Smooth muscle cell (in vitro differentiated cells): ENCODE results near the gene F10. TPM values are rescaled to one million over a fixed set of nuclear protein-coding genes. Genes with fewer than 3 reads are reported as not detected.

Source experiments
- DNase-seq: peaks from one replicate; lab custom pipeline; 2025; ENCODE audit not compliant: unreplicated experiment; lab: John Stamatoyannopoulos, UW
- H2AFZ ChIP-seq: fragments of 200-600 bp; sonication (generic); 2 replicates; pipeline ENCODE4 v1.6.0; 2016; ENCODE audit warnings: antibody characterized with exemption, low read depth, mild to moderate bottlenecking
- H3F3A ChIP-seq: fragments of 200-600 bp; sonication (generic); 2 replicates; pipeline ENCODE4 v1.6.0; 2017; ENCODE audit warnings: antibody characterized with exemption, low read depth
- H3K27ac ChIP-seq: fragments of 200-600 bp; sonication (generic); 2 replicates; pipeline ENCODE4 v1.5.1; 2016; ENCODE audit warnings: low read depth, mild to moderate bottlenecking
- H3K27me3 ChIP-seq: fragments of 200-600 bp; sonication (generic); 2 replicates; pipeline ENCODE4 v1.6.1; 2016; ENCODE audit warnings: low read depth, mild to moderate bottlenecking
- H3K36me3 ChIP-seq: fragments of 200-600 bp; sonication (generic); 2 replicates; pipeline ENCODE4 v1.5.1; 2016; ENCODE audit warnings: low read depth
- H3K4me1 ChIP-seq: fragments of 200-600 bp; sonication (generic); 2 replicates; pipeline ENCODE4 v1.5.1; 2016; ENCODE audit warnings: low read depth
- H3K4me2 ChIP-seq: fragments of 200-600 bp; sonication (generic); 2 replicates; pipeline ENCODE4 v1.6.0; 2016; ENCODE audit warnings: mild to moderate bottlenecking
- H3K4me3 ChIP-seq: fragments of 200-600 bp; sonication (generic); 2 replicates; pipeline ENCODE4 v1.5.1; 2016; ENCODE audit warnings: mild to moderate bottlenecking
- H3K79me2 ChIP-seq: fragments of 200-600 bp; sonication (generic); 2 replicates; pipeline ENCODE4 v1.6.0; 2016; ENCODE audit warnings: low read depth, mild to moderate bottlenecking
- H3K9ac ChIP-seq: fragments of 200-600 bp; sonication (generic); 2 replicates; pipeline ENCODE4 v1.6.0; 2016; ENCODE audit warnings: low read depth
- H3K9me3 ChIP-seq: fragments of 200-600 bp; sonication (generic); replicated peaks from 2 replicates; pipeline ENCODE4 v1.5.1; 2016; ENCODE audit warnings: low read depth
- H4K20me1 ChIP-seq: fragments of 200-600 bp; sonication (generic); 2 replicates; pipeline ENCODE4 v1.6.0; 2016; ENCODE audit warnings: low read depth
- whole genome bisulfite sequencing: methylation state at CpG from one replicate; pipeline ENCODE4 v1.1.7; 2016; ENCODE audit warnings: low lambda C conversion rate; 5-methylcytosine and 5-hydroxymethylcytosine counted together
- polyA plus RNA-seq: library from polyadenylated mRNA; unstranded; fragments of >200 nt; fragmentation: Nextera tagmentation; extraction: Ambion mirVana; gene quantifications from 2 replicates; pipeline ENCODE4 v1.2.1, GENCODE V29; 2016
- total RNA-seq: library from RNA; depleted of rRNA; stranded (reverse); fragments of >200 nt; gene quantifications from 2 replicates; pipeline ENCODE4 v1.2.3, GENCODE V29; 2014
- TF ChIP-seq, protein P1 (sequence below): fragments of 200-600 bp; sonication (generic); IDR thresholded peaks from 2 replicates; pipeline ENCODE4 v1.5.1; 2017; ENCODE audit warnings: borderline replicate concordance, mild to moderate bottlenecking, antibody characterized with exemption; ENCODE audit not compliant: insufficient read depth, poor library complexity, severe bottlenecking

Gene F10
- total and polyA plus RNA-seq, 2 experiments from 2014 or later = 17.1 to 43.7 TPM

DNA sequence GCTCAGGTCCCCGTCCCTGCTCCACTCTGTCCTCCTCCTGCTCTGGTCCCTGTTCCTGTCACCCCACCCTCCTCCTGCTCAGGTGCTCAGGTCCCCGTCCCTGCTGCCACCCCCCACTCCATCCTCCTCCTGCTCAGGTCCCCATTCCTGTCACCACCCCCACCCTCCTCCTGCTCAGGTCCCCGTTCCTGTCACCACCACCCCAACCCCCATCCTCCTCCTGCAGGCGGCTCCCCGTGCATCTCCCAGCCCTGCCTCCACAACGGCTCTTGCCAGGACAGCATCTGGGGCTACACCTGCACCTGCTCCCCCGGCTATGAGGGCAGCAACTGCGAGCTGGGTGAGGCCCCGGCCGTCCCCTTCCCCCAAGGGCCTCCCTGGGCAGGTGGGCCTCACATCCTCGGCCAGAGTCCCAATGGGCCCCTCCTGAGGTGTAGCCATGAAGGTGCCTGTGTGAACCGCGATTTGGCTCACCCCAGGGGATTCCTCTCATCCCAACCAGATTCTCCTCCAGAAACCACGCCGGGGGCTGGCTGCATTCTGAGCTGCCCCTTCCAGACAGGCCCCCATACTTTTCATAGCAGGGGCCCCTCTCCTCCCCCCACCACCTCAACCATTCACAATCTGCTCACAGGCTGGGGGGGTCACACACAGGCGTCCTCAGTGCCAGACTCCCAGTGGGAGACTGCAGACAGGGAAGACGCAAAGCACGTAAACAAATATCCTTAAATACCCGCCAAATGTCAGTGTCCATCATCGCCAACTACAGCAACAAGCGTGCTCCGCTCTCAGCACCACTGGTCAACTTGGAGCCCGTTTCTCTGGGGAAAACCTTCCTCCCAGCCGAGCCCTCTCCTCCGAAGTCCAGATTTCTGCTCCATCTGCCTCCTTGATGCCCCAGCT lies 40.4 kb downstream of the F10 start:
- no peak overlapping the region for H2AFZ ChIP-seq
- TF ChIP-seq, protein P1, sequence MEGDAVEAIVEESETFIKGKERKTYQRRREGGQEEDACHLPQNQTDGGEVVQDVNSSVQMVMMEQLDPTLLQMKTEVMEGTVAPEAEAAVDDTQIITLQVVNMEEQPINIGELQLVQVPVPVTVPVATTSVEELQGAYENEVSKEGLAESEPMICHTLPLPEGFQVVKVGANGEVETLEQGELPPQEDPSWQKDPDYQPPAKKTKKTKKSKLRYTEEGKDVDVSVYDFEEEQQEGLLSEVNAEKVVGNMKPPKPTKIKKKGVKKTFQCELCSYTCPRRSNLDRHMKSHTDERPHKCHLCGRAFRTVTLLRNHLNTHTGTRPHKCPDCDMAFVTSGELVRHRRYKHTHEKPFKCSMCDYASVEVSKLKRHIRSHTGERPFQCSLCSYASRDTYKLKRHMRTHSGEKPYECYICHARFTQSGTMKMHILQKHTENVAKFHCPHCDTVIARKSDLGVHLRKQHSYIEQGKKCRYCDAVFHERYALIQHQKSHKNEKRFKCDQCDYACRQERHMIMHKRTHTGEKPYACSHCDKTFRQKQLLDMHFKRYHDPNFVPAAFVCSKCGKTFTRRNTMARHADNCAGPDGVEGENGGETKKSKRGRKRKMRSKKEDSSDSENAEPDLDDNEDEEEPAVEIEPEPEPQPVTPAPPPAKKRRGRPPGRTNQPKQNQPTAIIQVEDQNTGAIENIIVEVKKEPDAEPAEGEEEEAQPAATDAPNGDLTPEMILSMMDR = no peak
- peaks cover 8% of the 10 kb centered on the region for H3K27me3 ChIP-seq
- H3K79me2 ChIP-seq = no peaks in the 10 kb centered on the region
- peaks cover 4% of the 10 kb centered on the region for H3K4me1 ChIP-seq
- DNase-seq = no peak
- H3K27ac ChIP-seq = no peak overlapping the region
- WGBS = 70% methylated on average over 17 of the region's 25 CpGs
- no peak overlapping the region for H3K4me2 ChIP-seq
- no peak overlapping the region for H3K4me3 ChIP-seq
- H3K9ac ChIP-seq = no peak overlapping the region
- no peaks in the 10 kb centered on the region for H3K36me3 ChIP-seq
- no peaks in the 10 kb centered on the region for H3K9me3 ChIP-seq
- H4K20me1 ChIP-seq = no peaks in the 10 kb centered on the region
- H3F3A ChIP-seq = no peaks in the 10 kb centered on the region

DNA sequence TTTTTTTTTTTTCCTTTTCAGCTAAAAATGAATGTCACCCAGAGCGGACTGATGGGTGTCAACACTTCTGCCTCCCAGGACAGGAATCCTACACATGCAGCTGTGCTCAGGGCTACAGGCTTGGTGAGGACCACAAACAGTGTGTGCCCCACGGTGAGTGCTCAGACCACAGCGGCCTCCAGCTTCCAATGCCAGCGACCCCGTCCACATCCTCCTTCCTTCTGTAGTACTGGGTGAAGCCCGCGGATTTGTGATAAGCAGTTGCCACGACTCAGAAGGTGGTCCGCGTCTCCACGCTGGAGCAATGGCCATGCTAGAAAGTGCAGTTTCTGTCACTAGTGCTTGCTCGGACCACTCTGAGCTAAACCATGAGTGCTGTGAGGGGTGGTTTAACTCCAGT lies 41.9 kb downstream of the F10 start:
- Histone ChIP-seq H3K36me3 (no peaks in the 10 kb centered on the region), H4K20me1 (no peaks in the 10 kb centered on the region), H3K4me1 (no peaks in the 10 kb centered on the region), H3K9me3 (no peaks in the 10 kb centered on the region), H3K4me2 (no peak overlapping the region), H3K27ac (no peak overlapping the region), H3K79me2 (no peaks in the 10 kb centered on the region), H3K9ac (no peak overlapping the region), H2AFZ (no peak overlapping the region), H3K27me3 (peaks cover 8% of the 10 kb centered on the region), H3K4me3 (no peak overlapping the region), H3F3A (no peaks in the 10 kb centered on the region)
- WGBS = 94% methylated on average over 12 of the region's 12 CpGs
- no peak for DNase-seq
- TF ChIP-seq, protein P1 = no peak

DNA sequence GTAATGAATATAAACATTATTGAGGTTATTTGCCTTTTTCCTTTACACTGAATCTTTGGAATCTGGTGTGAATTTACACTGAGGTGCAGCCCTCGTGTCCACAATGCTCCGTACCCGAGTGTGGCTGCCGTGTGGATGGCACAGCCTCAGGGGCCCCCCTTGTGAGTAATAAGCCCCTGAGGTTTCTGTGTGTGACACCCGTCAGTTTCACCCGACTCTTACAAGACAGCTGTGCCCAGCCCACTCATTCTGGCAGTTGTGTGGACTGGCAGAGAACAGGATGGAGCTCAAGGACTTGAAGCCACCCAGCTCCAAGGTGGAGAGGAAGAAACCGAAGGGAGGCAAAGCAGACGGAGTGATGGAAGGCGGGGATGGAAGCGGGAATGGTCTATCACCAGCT lies 43.7 kb downstream of the F10 start:
- Histone ChIP-seq H3F3A (no peaks in the 10 kb centered on the region), H3K4me1 (no peaks in the 10 kb centered on the region), H3K9me3 (no peaks in the 10 kb centered on the region), H3K4me3 (no peak overlapping the region), H2AFZ (no peak overlapping the region), H4K20me1 (no peaks in the 10 kb centered on the region), H3K9ac (no peak overlapping the region), H3K4me2 (no peak overlapping the region), H3K27ac (no peak overlapping the region), H3K36me3 (no peaks in the 10 kb centered on the region), H3K27me3 (peaks cover 8% of the 10 kb centered on the region), H3K79me2 (no peaks in the 10 kb centered on the region)
- TF ChIP-seq, protein P1 = no peak
- no peak for DNase-seq
- 94% methylated on average over 10 of the region's 10 CpGs for WGBS
